NCI-H2196 (cell line): ENCODE results near the gene UBE2I.
"Not testable (repeated sequence)": the region's sequence is repeated elsewhere in the genome, so short reads cannot be mapped to it uniquely, and the experiment has no call there.

Experiments used
- DNase-seq: peaks from one replicate; lab custom pipeline; 2025; ENCODE audit not compliant: unreplicated experiment; lab: John Stamatoyannopoulos, UW

Gene UBE2I

GRCh38 chr16:1308977-1309885 lies at the start of gene UBE2I:
UBE2I (plus strand) TSS chr16:1309636; CDS start chr16:1314031, 4,395 bp downstream.
- peak; percentile 98 for DNase-seq

- no peak for DNase-seq
Observed at GRCh38 chr16:1259760-1260068, 49.7 kb upstream of the UBE2I start.

GRCh38 chr16:1260101-1260680 lies 49.2 kb upstream of the UBE2I start:
- DNase-seq, result no peak

- DNase-seq, result no peak
Observed at GRCh38 chr16:1261131-1261892, 48.1 kb upstream of the UBE2I start.

- no peak for DNase-seq
Observed at GRCh38 chr16:1262210-1262845, 47.1 kb upstream of the UBE2I start.

- no peak for DNase-seq
Observed at GRCh38 chr16:1262846-1263221, 46.6 kb upstream of the UBE2I start.

GRCh38 chr16:1263591-1264344 lies 45.7 kb upstream of the UBE2I start:
- no peak for DNase-seq

GRCh38 chr16:1264345-1265089 lies 44.9 kb upstream of the UBE2I start:
- no peak for DNase-seq

GRCh38 chr16:1265090-1265630 lies 44.3 kb upstream of the UBE2I start:
- no peak for DNase-seq

- no peak for DNase-seq
Observed at GRCh38 chr16:1265826-1266225, 43.6 kb upstream of the UBE2I start.

GRCh38 chr16:1269418-1269817 lies 40.0 kb upstream of the UBE2I start:
- DNase-seq, result not testable (repeated sequence)

- DNase-seq, result no peak
Observed at GRCh38 chr16:1271380-1271723, 38.1 kb upstream of the UBE2I start.

- DNase-seq, result peak; percentile 93
Observed at GRCh38 chr16:1271724-1272413, 37.6 kb upstream of the UBE2I start.

GRCh38 chr16:1272453-1273198 lies 36.8 kb upstream of the UBE2I start:
- DNase-seq, result no peak

GRCh38 chr16:1273816-1274215 lies 35.6 kb upstream of the UBE2I start:
- DNase-seq, result no peak

GRCh38 chr16:1274767-1275166 lies 34.7 kb upstream of the UBE2I start:
- no peak for DNase-seq

GRCh38 chr16:1275791-1276579 lies 33.5 kb upstream of the UBE2I start:
- no peak for DNase-seq

GRCh38 chr16:1276580-1276878 lies 32.9 kb upstream of the UBE2I start:
- no peak for DNase-seq
